ENCODE data around the gene BOD1L2.

Gene BOD1L2

GRCh38 chr18:57197261-57197660 lies 50.4 kb downstream of the BOD1L2 start:
- no peak for FAIRE-seq
- DNase-seq (ENCODE audit: insufficient read length): no peak
- TF ChIP-seq TAF1 (IDR thresholded peaks at IDR 0.05; ENCODE audit: borderline replicate concordance, low read depth, low read length): no peak
- TF ChIP-seq POLR2AphosphoS5 (IDR thresholded peaks at IDR 0.05; ENCODE audit: low read depth, low read length): no peak
- no peak for TF ChIP-seq POLR2A (IDR thresholded peaks at IDR 0.05; ENCODE audit: low read depth, low read length)

GRCh38 chr18:57198073-57198472 lies 51.2 kb downstream of the BOD1L2 start:
- TF ChIP-seq POLR2AphosphoS5 (IDR thresholded peaks at IDR 0.05; ENCODE audit: low read depth, low read length): no peak
- no peak for TF ChIP-seq TAF1 (IDR thresholded peaks at IDR 0.05; ENCODE audit: borderline replicate concordance, low read depth, low read length)
- no peak for TF ChIP-seq POLR2A (IDR thresholded peaks at IDR 0.05; ENCODE audit: low read depth, low read length)
- no peak for DNase-seq (ENCODE audit: insufficient read length)
- no peak for FAIRE-seq

Measured in GM12892 (cell line).